ENCODE results near the gene LPIN1.

DNA sequence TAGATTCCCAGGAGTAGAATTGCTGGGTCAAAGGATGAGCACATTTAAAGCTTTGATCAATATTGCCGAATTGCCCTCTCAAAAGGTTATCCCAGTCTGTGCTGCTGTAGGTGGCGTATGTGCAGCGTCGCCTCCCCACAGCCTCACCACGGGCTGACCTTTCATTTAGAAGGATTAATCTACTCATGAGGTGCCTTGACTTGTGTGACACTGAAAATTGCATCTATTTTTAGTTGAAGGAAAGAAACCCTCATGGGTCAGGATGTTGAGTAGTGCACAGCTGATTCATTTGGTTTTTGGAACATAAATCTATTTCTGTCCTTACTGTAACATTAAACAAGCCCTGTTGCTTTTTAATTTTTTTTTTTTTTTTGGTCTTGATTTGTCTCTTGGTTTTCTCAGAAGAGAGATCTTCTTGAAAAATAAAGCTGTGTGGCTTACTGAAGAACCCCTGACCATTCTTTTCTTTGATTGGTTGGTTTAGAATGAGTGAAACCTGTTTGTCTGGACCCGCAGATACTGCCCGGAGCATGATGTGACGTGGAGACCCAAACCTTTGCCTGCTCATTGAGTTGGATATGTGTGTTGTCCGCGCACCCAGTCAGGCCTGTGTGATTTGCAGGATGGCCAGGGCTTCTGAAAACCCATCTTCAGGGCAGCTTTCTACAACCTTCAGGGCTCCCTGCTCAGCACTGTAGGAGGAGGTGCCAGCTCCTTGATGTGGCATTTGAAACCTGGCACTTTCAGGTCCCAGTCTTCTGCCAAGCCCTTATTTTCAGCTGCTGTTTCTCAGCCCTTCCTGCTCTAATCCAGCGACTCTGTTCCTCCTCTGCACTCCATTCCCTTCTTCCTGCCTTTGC, 61.0 kb downstream of the LPIN1 start:
- TF ChIP-seq, protein P1, sequence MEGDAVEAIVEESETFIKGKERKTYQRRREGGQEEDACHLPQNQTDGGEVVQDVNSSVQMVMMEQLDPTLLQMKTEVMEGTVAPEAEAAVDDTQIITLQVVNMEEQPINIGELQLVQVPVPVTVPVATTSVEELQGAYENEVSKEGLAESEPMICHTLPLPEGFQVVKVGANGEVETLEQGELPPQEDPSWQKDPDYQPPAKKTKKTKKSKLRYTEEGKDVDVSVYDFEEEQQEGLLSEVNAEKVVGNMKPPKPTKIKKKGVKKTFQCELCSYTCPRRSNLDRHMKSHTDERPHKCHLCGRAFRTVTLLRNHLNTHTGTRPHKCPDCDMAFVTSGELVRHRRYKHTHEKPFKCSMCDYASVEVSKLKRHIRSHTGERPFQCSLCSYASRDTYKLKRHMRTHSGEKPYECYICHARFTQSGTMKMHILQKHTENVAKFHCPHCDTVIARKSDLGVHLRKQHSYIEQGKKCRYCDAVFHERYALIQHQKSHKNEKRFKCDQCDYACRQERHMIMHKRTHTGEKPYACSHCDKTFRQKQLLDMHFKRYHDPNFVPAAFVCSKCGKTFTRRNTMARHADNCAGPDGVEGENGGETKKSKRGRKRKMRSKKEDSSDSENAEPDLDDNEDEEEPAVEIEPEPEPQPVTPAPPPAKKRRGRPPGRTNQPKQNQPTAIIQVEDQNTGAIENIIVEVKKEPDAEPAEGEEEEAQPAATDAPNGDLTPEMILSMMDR (IDR thresholded peaks at IDR 0.05): no peak
- TF ChIP-seq POLR2A (IDR thresholded peaks at IDR 0.05): no peak
